ENCODE measurements around the gene FUT2. TPM values are rescaled to one million over a fixed set of nuclear protein-coding genes. Genes with fewer than 3 reads are reported as not detected.

The FUT2 gene
- total RNA-seq, 1 experiment from 2014 or later = 12.5 TPM

- DNase-seq (ENCODE audit: low read depth, low spot score) (no peak), ATAC-seq (no peak)
- Histone ChIP-seq H3K9ac (ENCODE audit: low read length) (no peak overlapping the region), H3K9me2 (ENCODE audit: insufficient read depth) (no peaks in the 10 kb centered on the region), H2AFZ (ENCODE audit: low read depth, low read length, poor library complexity, severe bottlenecking) (no peak overlapping the region), H3K36me3 (ENCODE audit: control insufficient read depth in 1 of 2, insufficient read depth in 2 of 2, low read length in 2 of 2) (no peaks in the 10 kb centered on the region), H3K27me3 (ENCODE audit: insufficient read depth, low read length) (no peaks in the 10 kb centered on the region), H3K27ac (ENCODE audit: low read depth, low read length) (no peak overlapping the region), H3K4me1 (ENCODE audit: control insufficient read depth in 1 of 2, insufficient read depth in 2 of 2, low read length in 2 of 2) (peaks cover 14 to 28% of the 10 kb centered on the region in 2 experiments), H3K4me3 (replicated peaks in 1 of 2; ENCODE audit: low read depth in 1 of 2, low read length in 2 of 2) (no peak overlapping the region), H4K20me1 (ENCODE audit: insufficient read depth) (no peaks in the 10 kb centered on the region), H3K79me2 (ENCODE audit: insufficient read depth, low read length) (no peaks in the 10 kb centered on the region), H3K4me2 (ENCODE audit: low read length) (no peak overlapping the region), H3K9me3 (ENCODE audit: control insufficient read depth in 1 of 2, insufficient read depth in 1 of 2, low read depth in 1 of 2, low read length in 2 of 2) (no peaks in the 10 kb centered on the region)
- CTCF ChIA-PET = no interaction called here
- intact Hi-C loops (cut with micrococcal nuclease) = no loop called here
- POLR2A ChIA-PET = no interaction called here
- RAD21 ChIA-PET (ENCODE audit: low non-redundant PET in 1 of 2, low total read pairs in 2 of 2, uncharacterized antibody in 2 of 2, unreplicated experiment in 2 of 2) = no interaction called here
- TF ChIP-seq EZH2phosphoT487 (IDR thresholded peaks at IDR 0.05; ENCODE audit: borderline replicate concordance) (no peak), ZBTB33 (IDR thresholded peaks at IDR 0.05; ENCODE audit: extremely low read depth, insufficient replicate concordance, low read length) (no peak)
- BruUV-seq (replicated peaks) = no TSS peak
Measured at GRCh38 chr19:48734625-48735024, 38.9 kb downstream of the FUT2 start.

GRCh38 chr19:48735031-48735615 lies 39.4 kb downstream of the FUT2 start:
- Histone ChIP-seq H3K27ac (ENCODE audit: low read depth, low read length) (no peak overlapping the region), H3K4me1 (ENCODE audit: control insufficient read depth in 1 of 2, insufficient read depth in 2 of 2, low read length in 2 of 2) (peaks cover 14 to 28% of the 10 kb centered on the region in 2 experiments), H4K20me1 (ENCODE audit: insufficient read depth) (no peaks in the 10 kb centered on the region), H3K9ac (ENCODE audit: low read length) (no peak overlapping the region), H3K4me3 (replicated peaks in 1 of 2; ENCODE audit: low read depth in 1 of 2, low read length in 2 of 2) (no peak overlapping the region), H3K9me3 (ENCODE audit: control insufficient read depth in 1 of 2, insufficient read depth in 1 of 2, low read depth in 1 of 2, low read length in 2 of 2) (no peaks in the 10 kb centered on the region), H2AFZ (ENCODE audit: low read depth, low read length, poor library complexity, severe bottlenecking) (no peak overlapping the region), H3K27me3 (ENCODE audit: insufficient read depth, low read length) (no peaks in the 10 kb centered on the region), H3K79me2 (ENCODE audit: insufficient read depth, low read length) (no peaks in the 10 kb centered on the region), H3K4me2 (ENCODE audit: low read length) (no peak overlapping the region), H3K9me2 (ENCODE audit: insufficient read depth) (no peaks in the 10 kb centered on the region), H3K36me3 (ENCODE audit: control insufficient read depth in 1 of 2, insufficient read depth in 2 of 2, low read length in 2 of 2) (no peaks in the 10 kb centered on the region)
- TF ChIP-seq ELF1 (IDR thresholded peaks at IDR 0.05; ENCODE audit: borderline replicate concordance, low read depth) (no peak), SIN3A (IDR thresholded peaks at IDR 0.05; ENCODE audit: low read depth) (no peak), FOSL1 (IDR thresholded peaks at IDR 0.05; ENCODE audit: low read depth) (no peak), ATF3 (IDR thresholded peaks at IDR 0.05) (no peak), ZBTB33 (IDR thresholded peaks at IDR 0.05; ENCODE audit: extremely low read depth, insufficient replicate concordance, low read length) (no peak), POLR2AphosphoS5 (IDR thresholded peaks at IDR 0.05; ENCODE audit: low read depth, low read length) (no peak), EZH2phosphoT487 (IDR thresholded peaks at IDR 0.05; ENCODE audit: borderline replicate concordance) (no peak), SRF (IDR thresholded peaks at IDR 0.05; ENCODE audit: low read depth) (no peak), POLR2A (IDR thresholded peaks at IDR 0.05; ENCODE audit: borderline replicate concordance, extremely low read depth, insufficient read depth, insufficient read length) (no peak), EGR1 (IDR thresholded peaks at IDR 0.05; ENCODE audit: low read depth) (no peak), SP1 (IDR thresholded peaks at IDR 0.05; ENCODE audit: low read depth) (no peak)
- ChIA-PET CTCF (no interaction called here), RAD21 (ENCODE audit: low non-redundant PET in 1 of 2, low total read pairs in 2 of 2, uncharacterized antibody in 2 of 2, unreplicated experiment in 2 of 2) (no interaction called here), POLR2A (no interaction called here)
- DNase-seq (ENCODE audit: low read depth, low spot score) = no peak
- BruUV-seq (replicated peaks) = no TSS peak
- no peak for ATAC-seq
- intact Hi-C loops (cut with micrococcal nuclease) = no loop called here

All from HCT116 (cell line).